T-helper 1 cell treated with Interleukin-12 subunit alpha and Interleukin-12 subunit beta and Interleukin-4 antibody, amounts not matched to agents 30 μg/mL and 1 μg/mL, for 36 hours (primary cell): ENCODE data around the gene SETBP1.

Experiments used
- H3K27ac Mint-ChIP-seq: one replicate; pipeline ENCODE4 v1.8.0; 2021; ENCODE audit warnings: mild to moderate bottlenecking, mixed read lengths
- H3K27me3 Mint-ChIP-seq: one replicate; pipeline ENCODE4 v1.8.0; 2021; ENCODE audit warnings: low read depth, mixed read lengths
- H3K36me3 Mint-ChIP-seq: one replicate; pipeline ENCODE4 v1.8.0; 2021; ENCODE audit warnings: low read depth, mixed read lengths
- H3K4me1 Mint-ChIP-seq: one replicate; pipeline ENCODE4 v1.8.0; 2021; ENCODE audit warnings: low read depth, mixed read lengths
- H3K4me3 Mint-ChIP-seq: one replicate; pipeline ENCODE4 v1.8.0; 2021; ENCODE audit warnings: mild to moderate bottlenecking, moderate library complexity, mixed read lengths
- H3K9me3 Mint-ChIP-seq: one replicate; pipeline ENCODE4 v1.8.0; 2021; ENCODE audit warnings: mixed read lengths

Gene SETBP1

DNA sequence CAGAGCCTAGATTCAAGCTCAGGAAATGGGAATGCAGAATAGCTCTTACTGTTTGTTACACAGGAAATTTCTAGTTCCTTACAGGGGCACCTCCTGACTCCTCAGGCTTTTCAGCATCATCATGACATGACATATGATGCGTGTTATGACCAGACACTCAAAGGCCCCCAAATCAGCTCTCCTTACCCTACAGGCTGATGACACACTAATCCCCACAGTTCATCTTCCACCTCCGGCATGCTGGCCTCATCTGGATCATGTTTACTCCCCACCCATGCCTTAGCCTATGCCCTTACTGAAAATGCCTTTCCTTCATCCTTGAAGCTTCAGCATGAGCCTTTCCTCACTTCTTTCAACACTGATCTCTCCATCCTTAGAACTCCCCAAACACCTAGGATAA, 356.9 kb downstream of the SETBP1 start:
- H3K27ac Mint-ChIP-seq, result no peak overlapping the region
- no peaks in the 10 kb centered on the region for H3K36me3 Mint-ChIP-seq
- H3K27me3 Mint-ChIP-seq, result no peaks in the 10 kb centered on the region
- no peaks in the 10 kb centered on the region for H3K4me1 Mint-ChIP-seq
- H3K9me3 Mint-ChIP-seq, result no peaks in the 10 kb centered on the region
- no peak overlapping the region for H3K4me3 Mint-ChIP-seq

DNA sequence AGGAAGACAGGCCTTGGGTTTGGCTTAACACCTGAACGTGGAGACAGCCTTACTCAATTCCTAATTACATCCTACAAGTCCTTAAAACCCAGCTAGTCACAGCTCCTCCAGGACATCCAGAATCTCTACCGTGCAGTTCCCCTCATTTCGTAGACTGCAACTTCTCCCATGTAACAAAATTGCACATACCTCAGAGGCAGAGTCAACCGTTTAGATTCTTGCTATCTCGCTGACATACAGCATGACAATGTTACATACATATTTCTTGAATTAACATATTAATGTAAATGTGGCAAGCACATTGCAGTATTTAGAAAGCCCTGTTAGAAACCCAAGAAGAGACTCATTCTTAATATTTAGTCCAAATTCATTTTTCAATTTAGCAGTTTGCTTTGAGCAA, 358.7 kb downstream of the SETBP1 start:
- no peaks in the 10 kb centered on the region for H3K36me3 Mint-ChIP-seq
- H3K4me3 Mint-ChIP-seq, result no peak overlapping the region
- H3K4me1 Mint-ChIP-seq, result no peaks in the 10 kb centered on the region
- H3K27me3 Mint-ChIP-seq, result no peaks in the 10 kb centered on the region
- H3K9me3 Mint-ChIP-seq, result no peaks in the 10 kb centered on the region
- no peak overlapping the region for H3K27ac Mint-ChIP-seq

DNA sequence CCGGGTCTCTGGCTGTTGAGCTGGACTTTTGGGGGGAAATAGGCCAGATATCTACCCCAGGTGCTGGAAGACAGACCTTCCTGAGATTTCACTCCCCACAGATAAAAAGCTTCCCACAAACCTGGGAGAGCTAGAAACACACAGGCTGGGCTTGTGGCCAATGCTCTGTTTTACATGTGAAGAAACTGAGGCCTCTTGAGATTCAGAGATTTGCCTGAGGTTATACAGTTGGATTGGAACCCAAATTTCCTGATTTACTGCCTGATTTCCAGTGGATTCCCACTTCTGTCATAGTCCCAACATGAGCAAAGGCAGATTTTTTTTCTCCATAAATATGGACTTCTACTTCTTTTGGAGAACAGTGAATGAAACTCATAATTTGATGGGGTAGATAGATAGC, 360.2 kb downstream of the SETBP1 start:
- no peak overlapping the region for H3K27ac Mint-ChIP-seq
- no peaks in the 10 kb centered on the region for H3K36me3 Mint-ChIP-seq
- no peak overlapping the region for H3K4me3 Mint-ChIP-seq
- no peaks in the 10 kb centered on the region for H3K9me3 Mint-ChIP-seq
- H3K4me1 Mint-ChIP-seq, result peaks cover 2% of the 10 kb centered on the region
- H3K27me3 Mint-ChIP-seq, result no peaks in the 10 kb centered on the region

DNA sequence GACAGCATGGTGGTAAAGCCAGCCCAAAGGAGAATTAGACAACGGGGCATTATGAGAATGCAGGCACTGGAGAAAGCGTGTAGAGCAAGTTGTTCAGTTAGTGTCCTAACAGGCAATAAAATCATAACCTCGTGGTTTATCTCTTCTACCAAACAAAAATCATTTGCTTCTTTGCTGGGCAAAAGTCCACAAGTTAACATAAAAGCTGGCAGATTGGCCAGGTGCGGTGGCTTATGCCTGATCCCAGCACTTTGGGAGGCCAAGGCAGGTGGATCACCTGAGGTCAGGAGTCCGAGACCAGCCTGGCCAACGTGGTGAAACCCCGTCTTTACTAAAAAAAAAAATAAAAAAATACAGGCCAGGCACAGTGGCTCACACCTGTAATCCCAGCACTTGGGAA, 364.1 kb downstream of the SETBP1 start:
- no peaks in the 10 kb centered on the region for H3K27me3 Mint-ChIP-seq
- no peak overlapping the region for H3K4me3 Mint-ChIP-seq
- H3K9me3 Mint-ChIP-seq, result no peaks in the 10 kb centered on the region
- H3K36me3 Mint-ChIP-seq, result no peaks in the 10 kb centered on the region
- H3K27ac Mint-ChIP-seq, result no peak overlapping the region
- H3K4me1 Mint-ChIP-seq, result peaks cover 3% of the 10 kb centered on the region

DNA sequence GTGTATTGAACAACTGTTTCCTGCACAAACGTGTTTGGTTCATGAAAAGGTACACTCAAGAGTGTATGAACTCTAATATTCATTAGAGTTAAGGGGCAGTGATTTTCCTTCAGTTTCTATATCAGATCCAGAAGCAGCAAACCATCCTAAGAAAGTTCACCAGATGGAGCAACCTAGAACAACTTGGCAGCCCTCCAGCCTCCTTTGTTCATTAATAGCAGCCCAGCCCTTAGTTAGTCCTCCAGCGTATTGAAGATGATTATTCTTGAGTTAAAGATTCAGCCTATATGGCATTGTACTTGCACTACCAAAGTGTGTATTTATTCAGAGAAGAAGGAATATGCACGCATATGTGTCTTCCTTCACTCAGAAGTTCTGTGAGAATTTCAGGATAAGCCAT, 365.5 kb downstream of the SETBP1 start:
- no peaks in the 10 kb centered on the region for H3K9me3 Mint-ChIP-seq
- no peak overlapping the region for H3K4me3 Mint-ChIP-seq
- H3K4me1 Mint-ChIP-seq, result peaks cover 3% of the 10 kb centered on the region
- no peak overlapping the region for H3K27ac Mint-ChIP-seq
- H3K36me3 Mint-ChIP-seq, result no peaks in the 10 kb centered on the region
- H3K27me3 Mint-ChIP-seq, result no peaks in the 10 kb centered on the region

DNA sequence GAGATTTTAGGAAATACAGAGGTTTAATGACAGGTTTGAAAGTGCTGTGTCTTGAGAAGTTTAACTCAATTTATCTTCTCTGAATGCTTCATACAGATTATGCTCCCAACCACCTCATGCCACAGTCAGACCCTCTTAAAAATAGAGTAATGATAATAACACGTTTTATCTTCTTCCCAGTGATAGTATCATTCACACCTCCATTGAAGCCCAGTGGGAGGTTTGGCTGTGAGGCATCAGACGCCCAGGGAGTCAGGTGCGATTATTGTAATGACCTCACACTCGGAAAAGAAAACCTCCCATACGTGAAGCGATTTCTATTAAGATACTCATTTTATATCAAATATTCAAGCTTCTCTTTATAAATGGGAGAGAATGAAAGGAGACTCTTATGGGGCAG, 366.3 kb downstream of the SETBP1 start:
- H3K36me3 Mint-ChIP-seq, result no peaks in the 10 kb centered on the region
- H3K9me3 Mint-ChIP-seq, result no peaks in the 10 kb centered on the region
- H3K4me3 Mint-ChIP-seq, result no peak overlapping the region
- H3K27ac Mint-ChIP-seq, result no peak overlapping the region
- H3K4me1 Mint-ChIP-seq, result peaks cover 3% of the 10 kb centered on the region
- no peaks in the 10 kb centered on the region for H3K27me3 Mint-ChIP-seq

DNA sequence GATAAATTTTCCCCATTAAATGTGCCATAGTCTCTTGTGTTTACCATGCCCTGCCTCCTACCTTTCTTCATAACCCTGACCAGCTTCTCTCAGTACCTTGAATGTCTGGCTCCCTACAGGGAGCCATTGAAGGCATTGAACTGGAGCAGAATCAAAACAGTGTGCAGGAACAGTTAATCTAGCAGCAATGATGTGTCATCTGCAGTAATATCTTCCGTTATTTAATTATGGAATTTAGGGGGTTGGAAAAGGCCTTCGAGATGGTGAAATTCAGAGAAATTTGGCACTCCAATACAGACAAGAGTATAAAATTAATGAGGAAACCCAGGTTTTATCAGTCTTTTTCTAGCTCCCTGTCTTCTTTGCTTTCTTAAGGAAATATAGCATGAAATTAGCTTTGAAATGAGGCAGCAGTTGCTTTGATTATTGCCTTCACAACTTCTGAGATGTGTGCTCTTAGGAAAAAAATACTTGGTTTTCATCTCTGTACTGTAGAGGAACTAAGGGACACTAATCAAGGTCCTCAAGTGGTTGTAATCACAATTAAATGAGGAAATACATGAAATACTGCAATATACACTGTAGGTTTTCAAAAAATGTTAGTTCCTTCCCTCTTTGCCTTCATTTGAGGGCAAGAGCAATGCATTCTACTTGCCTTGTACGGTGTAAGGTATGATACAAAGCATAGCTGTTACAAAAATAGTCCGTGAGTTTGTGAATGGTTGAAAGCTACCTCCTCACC, 369.1 kb downstream of the SETBP1 start:
- Mint-ChIP-seq H3K4me1 (peaks cover 3% of the 10 kb centered on the region), H3K27me3 (no peaks in the 10 kb centered on the region), H3K27ac (no peak overlapping the region), H3K36me3 (no peaks in the 10 kb centered on the region), H3K4me3 (no peak overlapping the region), H3K9me3 (no peaks in the 10 kb centered on the region)

- Mint-ChIP-seq H3K27ac (no peak overlapping the region), H3K9me3 (no peaks in the 10 kb centered on the region), H3K36me3 (no peaks in the 10 kb centered on the region), H3K4me3 (no peak overlapping the region), H3K4me1 (peaks cover under 1% of the 10 kb centered on the region), H3K27me3 (no peaks in the 10 kb centered on the region)
Observed at GRCh38 chr18:45050712-45051601, 370.3 kb downstream of the SETBP1 start.

GRCh38 chr18:45054636-45055035, 373.9 kb downstream of the SETBP1 start:
- Mint-ChIP-seq H3K27me3 (no peaks in the 10 kb centered on the region), H3K27ac (no peak overlapping the region), H3K36me3 (no peaks in the 10 kb centered on the region), H3K4me1 (no peaks in the 10 kb centered on the region), H3K4me3 (no peak overlapping the region), H3K9me3 (no peaks in the 10 kb centered on the region)

DNA sequence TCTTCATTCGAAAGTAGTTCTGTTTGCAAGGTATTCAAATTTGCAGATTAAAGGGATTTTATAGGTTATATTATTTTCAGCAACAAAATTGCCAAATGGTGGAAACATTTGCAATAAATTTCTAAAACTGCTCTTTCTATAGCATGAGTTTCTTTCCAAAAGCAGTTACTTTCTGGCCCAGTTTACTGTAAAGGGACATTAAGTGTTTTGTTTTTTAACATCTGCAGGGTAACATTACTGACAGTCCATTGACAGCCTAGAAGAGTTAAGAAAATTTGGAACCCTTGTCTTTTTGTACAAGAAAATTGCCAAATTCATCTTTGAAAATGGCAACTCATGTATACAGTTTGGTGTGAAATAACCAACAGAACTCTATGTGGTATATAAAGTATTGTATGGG, 375.1 kb downstream of the SETBP1 start:
- no peaks in the 10 kb centered on the region for H3K4me1 Mint-ChIP-seq
- H3K9me3 Mint-ChIP-seq, result no peaks in the 10 kb centered on the region
- H3K4me3 Mint-ChIP-seq, result no peak overlapping the region
- no peak overlapping the region for H3K27ac Mint-ChIP-seq
- H3K27me3 Mint-ChIP-seq, result no peaks in the 10 kb centered on the region
- H3K36me3 Mint-ChIP-seq, result no peaks in the 10 kb centered on the region

GRCh38 chr18:45056926-45057325, 376.2 kb downstream of the SETBP1 start:
- no peaks in the 10 kb centered on the region for H3K9me3 Mint-ChIP-seq
- no peak overlapping the region for H3K4me3 Mint-ChIP-seq
- H3K27me3 Mint-ChIP-seq, result no peaks in the 10 kb centered on the region
- H3K36me3 Mint-ChIP-seq, result no peaks in the 10 kb centered on the region
- H3K4me1 Mint-ChIP-seq, result no peaks in the 10 kb centered on the region
- H3K27ac Mint-ChIP-seq, result no peak overlapping the region

- no peaks in the 10 kb centered on the region for H3K36me3 Mint-ChIP-seq
- H3K4me3 Mint-ChIP-seq, result no peak overlapping the region
- H3K9me3 Mint-ChIP-seq, result no peaks in the 10 kb centered on the region
- H3K27me3 Mint-ChIP-seq, result no peaks in the 10 kb centered on the region
- no peak overlapping the region for H3K27ac Mint-ChIP-seq
- H3K4me1 Mint-ChIP-seq, result no peaks in the 10 kb centered on the region
Observed at GRCh38 chr18:45057955-45058600, 377.4 kb downstream of the SETBP1 start.

DNA sequence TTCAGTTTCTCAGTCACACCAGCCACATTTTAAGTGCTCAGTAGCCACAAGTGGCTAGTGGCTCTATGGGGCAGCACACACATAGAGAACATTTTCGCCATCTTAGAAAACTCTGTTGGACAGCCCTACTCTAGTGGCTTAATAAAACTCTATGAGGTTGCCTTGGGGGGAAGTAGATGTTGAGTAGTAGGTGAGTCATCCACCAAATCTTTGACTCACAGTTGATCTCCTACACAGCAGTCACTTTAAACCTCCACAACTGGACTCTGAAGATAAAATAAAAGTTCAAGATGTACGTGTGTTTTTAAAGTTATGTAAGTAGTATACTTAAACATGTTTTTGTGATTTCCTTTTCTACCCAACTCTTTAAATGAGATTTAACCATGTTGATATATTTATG, 379.0 kb downstream of the SETBP1 start:
- Mint-ChIP-seq H3K9me3 (no peaks in the 10 kb centered on the region), H3K4me1 (no peaks in the 10 kb centered on the region), H3K4me3 (no peak overlapping the region), H3K27ac (no peak overlapping the region), H3K36me3 (no peaks in the 10 kb centered on the region), H3K27me3 (no peaks in the 10 kb centered on the region)

DNA sequence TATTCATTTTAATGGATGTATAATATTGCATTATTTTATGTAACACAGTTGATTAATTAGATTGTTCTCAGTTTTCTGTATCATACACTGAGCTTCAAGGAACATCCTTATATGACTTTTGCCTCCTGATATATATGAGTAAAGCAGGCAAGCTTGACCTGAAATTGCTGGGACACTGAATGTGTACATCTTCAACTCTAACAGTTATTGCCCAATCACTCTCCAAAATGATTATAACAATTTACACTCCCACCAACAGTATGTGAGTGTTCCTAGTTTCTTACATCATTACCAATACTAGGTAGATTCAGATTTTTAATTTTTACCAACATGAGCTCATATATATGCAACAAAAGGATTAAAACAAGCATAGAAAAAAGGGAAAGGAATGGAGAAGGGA, 379.4 kb downstream of the SETBP1 start:
- no peak overlapping the region for H3K27ac Mint-ChIP-seq
- no peaks in the 10 kb centered on the region for H3K4me1 Mint-ChIP-seq
- no peaks in the 10 kb centered on the region for H3K36me3 Mint-ChIP-seq
- no peaks in the 10 kb centered on the region for H3K9me3 Mint-ChIP-seq
- H3K27me3 Mint-ChIP-seq, result no peaks in the 10 kb centered on the region
- no peak overlapping the region for H3K4me3 Mint-ChIP-seq

- Mint-ChIP-seq H3K4me1 (peaks cover 3% of the 10 kb centered on the region), H3K27ac (no peak overlapping the region), H3K36me3 (no peaks in the 10 kb centered on the region), H3K4me3 (no peak overlapping the region), H3K27me3 (no peaks in the 10 kb centered on the region), H3K9me3 (no peaks in the 10 kb centered on the region)
Observed at GRCh38 chr18:45061359-45061758, 380.7 kb downstream of the SETBP1 start.
